Measurements from ENCODE around the gene TRABD2B.

Gene TRABD2B

DNA sequence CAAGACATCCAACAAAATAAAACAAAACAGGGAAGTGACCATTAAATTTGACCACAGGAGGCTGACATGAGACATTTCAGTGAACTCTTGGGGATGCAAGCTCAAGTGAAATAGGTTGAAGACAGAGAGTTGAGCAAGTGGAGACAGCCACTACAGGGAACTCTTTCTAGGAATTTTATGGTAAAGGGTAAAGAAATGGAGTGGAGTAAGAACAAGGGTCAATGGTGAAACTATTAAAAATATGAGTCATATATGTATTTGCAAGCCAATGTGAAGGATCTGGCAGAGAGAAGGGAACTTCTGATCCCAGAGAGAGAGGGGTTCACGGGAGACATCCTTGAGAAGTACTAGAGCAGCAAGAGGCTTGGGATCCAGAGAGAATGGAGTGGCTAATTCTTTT, 9.1 kb upstream of the TRABD2B start:
- Histone ChIP-seq H3K27ac (ENCODE audit: poor library complexity, severe bottlenecking) (no peak overlapping the region), H3K36me3 (ENCODE audit: low read depth) (no peaks in the 10 kb centered on the region), H3K4me3 (ENCODE audit: severe bottlenecking) (no peak overlapping the region), H3K27me3 (ENCODE audit: insufficient read depth, poor library complexity, severe bottlenecking) (no peaks in the 10 kb centered on the region), H3K9me3 (ENCODE audit: severe bottlenecking) (no peaks in the 10 kb centered on the region), H3K4me1 (ENCODE audit: insufficient read depth, poor library complexity, severe bottlenecking) (no peaks in the 10 kb centered on the region)
- DNase-seq (ENCODE audit: low spot score) (no peak), ATAC-seq (ENCODE audit: low read depth) (peak; percentile 58)
- TF ChIP-seq, protein P1, sequence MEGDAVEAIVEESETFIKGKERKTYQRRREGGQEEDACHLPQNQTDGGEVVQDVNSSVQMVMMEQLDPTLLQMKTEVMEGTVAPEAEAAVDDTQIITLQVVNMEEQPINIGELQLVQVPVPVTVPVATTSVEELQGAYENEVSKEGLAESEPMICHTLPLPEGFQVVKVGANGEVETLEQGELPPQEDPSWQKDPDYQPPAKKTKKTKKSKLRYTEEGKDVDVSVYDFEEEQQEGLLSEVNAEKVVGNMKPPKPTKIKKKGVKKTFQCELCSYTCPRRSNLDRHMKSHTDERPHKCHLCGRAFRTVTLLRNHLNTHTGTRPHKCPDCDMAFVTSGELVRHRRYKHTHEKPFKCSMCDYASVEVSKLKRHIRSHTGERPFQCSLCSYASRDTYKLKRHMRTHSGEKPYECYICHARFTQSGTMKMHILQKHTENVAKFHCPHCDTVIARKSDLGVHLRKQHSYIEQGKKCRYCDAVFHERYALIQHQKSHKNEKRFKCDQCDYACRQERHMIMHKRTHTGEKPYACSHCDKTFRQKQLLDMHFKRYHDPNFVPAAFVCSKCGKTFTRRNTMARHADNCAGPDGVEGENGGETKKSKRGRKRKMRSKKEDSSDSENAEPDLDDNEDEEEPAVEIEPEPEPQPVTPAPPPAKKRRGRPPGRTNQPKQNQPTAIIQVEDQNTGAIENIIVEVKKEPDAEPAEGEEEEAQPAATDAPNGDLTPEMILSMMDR (IDR thresholded peaks at IDR 0.05; ENCODE audit: poor library complexity, severe bottlenecking) = no peak

DNA sequence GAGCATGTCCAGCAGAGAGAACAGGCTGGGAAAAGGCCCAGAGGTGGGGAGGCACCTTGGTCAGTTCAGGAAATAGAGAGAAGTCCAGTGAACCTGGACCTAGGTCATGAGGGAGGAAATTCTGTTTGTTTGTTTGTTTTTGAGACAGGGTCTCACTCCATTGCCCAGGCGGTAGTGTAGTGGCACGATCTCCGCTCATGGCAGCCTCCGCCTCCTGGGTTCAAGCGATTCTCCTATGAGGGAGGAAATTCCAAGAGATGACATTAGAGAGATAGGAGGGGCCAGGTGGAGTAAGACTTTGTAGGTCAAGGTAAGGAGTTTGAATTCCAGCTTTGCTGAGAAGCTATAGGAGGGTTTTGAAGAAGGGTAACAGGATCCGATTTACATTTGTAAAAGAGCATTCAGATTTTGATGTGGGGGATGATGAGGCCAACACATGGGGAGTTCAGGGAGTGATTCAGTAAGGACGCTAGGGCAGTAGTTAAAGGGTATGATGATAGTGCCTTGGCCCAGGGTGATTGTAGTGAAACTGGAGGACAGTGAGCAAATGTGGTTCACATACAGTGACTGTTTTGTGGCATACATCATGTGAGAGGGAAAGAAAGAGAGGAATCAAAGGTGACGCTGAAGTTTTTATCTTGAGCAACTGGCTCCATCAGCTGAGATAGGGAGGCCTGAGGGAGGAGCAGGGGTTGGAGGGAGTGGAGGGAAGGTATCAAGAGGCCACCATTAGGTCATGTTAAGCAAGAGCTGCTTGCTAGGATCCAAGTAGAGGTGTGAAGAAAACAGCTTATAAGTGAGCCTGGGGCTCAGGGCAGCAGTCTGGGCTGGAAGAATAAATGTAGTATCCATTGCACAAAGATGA, 8.3 kb upstream of the TRABD2B start:
- no peak for DNase-seq (ENCODE audit: low spot score)
- ATAC-seq (ENCODE audit: low read depth) = no peak
- Histone ChIP-seq H3K4me1 (ENCODE audit: insufficient read depth, poor library complexity, severe bottlenecking) (no peaks in the 10 kb centered on the region), H3K27ac (ENCODE audit: poor library complexity, severe bottlenecking) (no peak overlapping the region), H3K36me3 (ENCODE audit: low read depth) (no peaks in the 10 kb centered on the region), H3K27me3 (ENCODE audit: insufficient read depth, poor library complexity, severe bottlenecking) (no peaks in the 10 kb centered on the region), H3K9me3 (ENCODE audit: severe bottlenecking) (no peaks in the 10 kb centered on the region), H3K4me3 (ENCODE audit: severe bottlenecking) (no peak overlapping the region)
- TF ChIP-seq, protein P1 (IDR thresholded peaks at IDR 0.05; ENCODE audit: poor library complexity, severe bottlenecking) = no peak

DNA sequence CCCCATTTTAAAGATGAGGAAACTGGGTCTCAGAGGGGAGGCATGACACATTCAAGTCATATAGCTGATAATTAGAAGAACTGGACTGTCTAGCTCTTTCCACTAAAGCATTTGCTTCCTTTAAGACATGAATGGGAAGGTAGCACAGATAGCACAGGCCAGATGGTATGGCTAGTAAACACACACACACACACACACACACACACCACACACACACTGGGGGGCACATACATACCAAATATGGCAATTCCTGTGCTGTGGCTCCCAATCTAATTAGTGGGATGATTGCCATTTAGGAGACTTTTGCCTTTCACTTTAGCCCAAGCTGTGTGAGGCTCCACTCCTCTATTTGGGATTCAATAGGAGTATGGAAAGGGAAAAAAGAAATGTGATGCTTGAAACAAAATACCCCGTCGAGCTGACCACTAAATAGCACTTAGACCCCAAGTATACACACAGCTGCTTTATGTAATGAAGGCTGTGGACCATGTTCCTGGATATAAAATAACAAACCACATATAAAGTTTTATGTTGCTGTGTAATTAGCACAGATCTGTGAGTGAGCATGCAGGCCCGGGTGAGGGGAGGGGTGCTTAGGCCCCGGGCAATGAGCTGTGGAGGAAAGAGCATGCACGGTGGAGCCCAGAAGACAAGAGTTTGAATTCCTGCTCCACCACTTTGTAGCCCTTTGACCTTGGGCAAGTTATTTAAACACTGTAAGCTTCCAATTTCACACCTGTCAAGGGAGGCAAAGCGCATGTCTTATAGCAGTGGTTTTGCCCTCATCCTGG, 6.8 kb upstream of the TRABD2B start:
- no peaks in the 10 kb centered on the region for H3K27me3 ChIP-seq (ENCODE audit: insufficient read depth, poor library complexity, severe bottlenecking)
- TF ChIP-seq, protein P1 (IDR thresholded peaks at IDR 0.05; ENCODE audit: poor library complexity, severe bottlenecking) = no peak
- no peak overlapping the region for H3K4me3 ChIP-seq (ENCODE audit: severe bottlenecking)
- no peak for DNase-seq (ENCODE audit: low spot score)
- no peak overlapping the region for H3K27ac ChIP-seq (ENCODE audit: poor library complexity, severe bottlenecking)
- no peaks in the 10 kb centered on the region for H3K36me3 ChIP-seq (ENCODE audit: low read depth)
- ATAC-seq (ENCODE audit: low read depth) = no peak
- no peaks in the 10 kb centered on the region for H3K9me3 ChIP-seq (ENCODE audit: severe bottlenecking)
- H3K4me1 ChIP-seq (ENCODE audit: insufficient read depth, poor library complexity, severe bottlenecking) = no peaks in the 10 kb centered on the region

DNA sequence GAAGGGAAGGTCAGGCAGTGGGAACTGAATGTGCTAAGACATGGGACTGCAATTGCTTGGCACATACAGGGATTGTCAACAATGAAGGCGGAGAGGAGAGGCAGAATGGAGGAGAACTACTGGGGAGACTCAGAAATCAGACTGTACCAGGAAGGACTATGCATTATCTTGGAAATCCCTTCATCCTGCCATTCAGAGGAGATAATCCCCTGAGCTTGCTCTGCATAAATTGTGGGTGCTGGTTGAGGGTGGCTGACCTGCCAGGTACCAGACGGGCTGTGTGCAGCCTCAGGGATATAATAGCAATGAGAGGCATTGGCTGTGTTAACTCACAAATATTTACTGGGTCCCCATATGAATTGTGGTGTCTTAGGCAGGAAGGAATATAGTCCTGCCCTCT, 5.0 kb upstream of the TRABD2B start:
- no peaks in the 10 kb centered on the region for H3K36me3 ChIP-seq (ENCODE audit: low read depth)
- H3K9me3 ChIP-seq (ENCODE audit: severe bottlenecking) = no peaks in the 10 kb centered on the region
- TF ChIP-seq, protein P1 (IDR thresholded peaks at IDR 0.05; ENCODE audit: poor library complexity, severe bottlenecking) = no peak
- H3K27me3 ChIP-seq (ENCODE audit: insufficient read depth, poor library complexity, severe bottlenecking) = peaks cover 8% of the 10 kb centered on the region
- H3K4me3 ChIP-seq (ENCODE audit: severe bottlenecking) = no peak overlapping the region
- H3K4me1 ChIP-seq (ENCODE audit: insufficient read depth, poor library complexity, severe bottlenecking) = no peaks in the 10 kb centered on the region
- no peak for ATAC-seq (ENCODE audit: low read depth)
- H3K27ac ChIP-seq (ENCODE audit: poor library complexity, severe bottlenecking) = no peak overlapping the region
- DNase-seq (ENCODE audit: low spot score) = no peak

Measured in RWPE2 (cell line).